ENCODE data around the gene CDH13. TPM values are rescaled to one million over a fixed set of nuclear protein-coding genes. Genes with fewer than 3 reads are reported as not detected.

Gene CDH13
- total and polyA plus RNA-seq, 2 experiments from 2014 or later: 1.6 to 4.4 TPM

DNA sequence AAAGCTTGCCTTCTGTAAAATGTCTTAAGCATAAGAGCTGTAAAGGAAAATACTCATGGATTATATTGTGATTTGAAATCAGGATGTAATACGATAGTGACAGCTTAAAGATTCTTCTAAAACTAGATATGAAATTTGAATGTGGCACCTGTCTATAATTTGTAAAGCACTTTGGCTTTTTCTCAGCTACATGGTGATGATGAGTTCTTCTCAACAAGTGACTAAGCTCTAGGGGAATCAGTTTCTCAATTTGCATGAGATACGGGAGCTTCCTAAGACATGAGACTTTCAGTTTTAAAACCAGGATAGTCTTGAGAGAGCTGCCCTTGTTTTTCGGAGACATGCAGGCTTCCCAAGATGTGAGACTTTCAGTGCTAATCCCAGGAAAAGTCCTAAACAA is 439.2 kb downstream of the CDH13 start:
- H3K4me1 ChIP-seq (ENCODE audit: insufficient read depth): no peaks in the 10 kb centered on the region
- H3K4me2 ChIP-seq: no peak overlapping the region
- no peak overlapping the region for H3K27ac ChIP-seq (ENCODE audit: low read depth)
- no peak overlapping the region for H3K4me3 ChIP-seq
- Mint-ChIP-seq H3K27ac (no peak overlapping the region), H3K4me3 (no peak overlapping the region), H3K27me3 (ENCODE audit: insufficient read depth, low read depth, poor library complexity) (no peaks in the 10 kb centered on the region), H3K36me3 (ENCODE audit: low read depth) (peaks cover 18% of the 10 kb centered on the region; the same call in 2 of the 3 replicates), H3K9me3 (peaks cover 34% of the 10 kb centered on the region), H3K4me1 (no peaks in the 10 kb centered on the region)
- peaks cover 14% of the 10 kb centered on the region; the same call in 1 of the 2 replicates for H3K36me3 ChIP-seq (ENCODE audit: insufficient read depth)
- no peaks in the 10 kb centered on the region for H3K79me2 ChIP-seq (replicated peaks; ENCODE audit: insufficient read depth)
- H3K9me2 ChIP-seq (ENCODE audit: insufficient read depth): 0 out of 2 replicates have a peak, but pooled peaks cover 4% of the 10 kb centered on the region
- TF ChIP-seq EZH2phosphoT487 (IDR thresholded peaks at IDR 0.05; ENCODE audit: unreplicated experiment) (no peak), ZNF114 (CRISPR knock-in tag; IDR thresholded peaks at IDR 0.05) (no peak), NANOG (IDR thresholded peaks at IDR 0.05; ENCODE audit: borderline replicate concordance) (no peak)
- TF ChIP-seq, protein P1, sequence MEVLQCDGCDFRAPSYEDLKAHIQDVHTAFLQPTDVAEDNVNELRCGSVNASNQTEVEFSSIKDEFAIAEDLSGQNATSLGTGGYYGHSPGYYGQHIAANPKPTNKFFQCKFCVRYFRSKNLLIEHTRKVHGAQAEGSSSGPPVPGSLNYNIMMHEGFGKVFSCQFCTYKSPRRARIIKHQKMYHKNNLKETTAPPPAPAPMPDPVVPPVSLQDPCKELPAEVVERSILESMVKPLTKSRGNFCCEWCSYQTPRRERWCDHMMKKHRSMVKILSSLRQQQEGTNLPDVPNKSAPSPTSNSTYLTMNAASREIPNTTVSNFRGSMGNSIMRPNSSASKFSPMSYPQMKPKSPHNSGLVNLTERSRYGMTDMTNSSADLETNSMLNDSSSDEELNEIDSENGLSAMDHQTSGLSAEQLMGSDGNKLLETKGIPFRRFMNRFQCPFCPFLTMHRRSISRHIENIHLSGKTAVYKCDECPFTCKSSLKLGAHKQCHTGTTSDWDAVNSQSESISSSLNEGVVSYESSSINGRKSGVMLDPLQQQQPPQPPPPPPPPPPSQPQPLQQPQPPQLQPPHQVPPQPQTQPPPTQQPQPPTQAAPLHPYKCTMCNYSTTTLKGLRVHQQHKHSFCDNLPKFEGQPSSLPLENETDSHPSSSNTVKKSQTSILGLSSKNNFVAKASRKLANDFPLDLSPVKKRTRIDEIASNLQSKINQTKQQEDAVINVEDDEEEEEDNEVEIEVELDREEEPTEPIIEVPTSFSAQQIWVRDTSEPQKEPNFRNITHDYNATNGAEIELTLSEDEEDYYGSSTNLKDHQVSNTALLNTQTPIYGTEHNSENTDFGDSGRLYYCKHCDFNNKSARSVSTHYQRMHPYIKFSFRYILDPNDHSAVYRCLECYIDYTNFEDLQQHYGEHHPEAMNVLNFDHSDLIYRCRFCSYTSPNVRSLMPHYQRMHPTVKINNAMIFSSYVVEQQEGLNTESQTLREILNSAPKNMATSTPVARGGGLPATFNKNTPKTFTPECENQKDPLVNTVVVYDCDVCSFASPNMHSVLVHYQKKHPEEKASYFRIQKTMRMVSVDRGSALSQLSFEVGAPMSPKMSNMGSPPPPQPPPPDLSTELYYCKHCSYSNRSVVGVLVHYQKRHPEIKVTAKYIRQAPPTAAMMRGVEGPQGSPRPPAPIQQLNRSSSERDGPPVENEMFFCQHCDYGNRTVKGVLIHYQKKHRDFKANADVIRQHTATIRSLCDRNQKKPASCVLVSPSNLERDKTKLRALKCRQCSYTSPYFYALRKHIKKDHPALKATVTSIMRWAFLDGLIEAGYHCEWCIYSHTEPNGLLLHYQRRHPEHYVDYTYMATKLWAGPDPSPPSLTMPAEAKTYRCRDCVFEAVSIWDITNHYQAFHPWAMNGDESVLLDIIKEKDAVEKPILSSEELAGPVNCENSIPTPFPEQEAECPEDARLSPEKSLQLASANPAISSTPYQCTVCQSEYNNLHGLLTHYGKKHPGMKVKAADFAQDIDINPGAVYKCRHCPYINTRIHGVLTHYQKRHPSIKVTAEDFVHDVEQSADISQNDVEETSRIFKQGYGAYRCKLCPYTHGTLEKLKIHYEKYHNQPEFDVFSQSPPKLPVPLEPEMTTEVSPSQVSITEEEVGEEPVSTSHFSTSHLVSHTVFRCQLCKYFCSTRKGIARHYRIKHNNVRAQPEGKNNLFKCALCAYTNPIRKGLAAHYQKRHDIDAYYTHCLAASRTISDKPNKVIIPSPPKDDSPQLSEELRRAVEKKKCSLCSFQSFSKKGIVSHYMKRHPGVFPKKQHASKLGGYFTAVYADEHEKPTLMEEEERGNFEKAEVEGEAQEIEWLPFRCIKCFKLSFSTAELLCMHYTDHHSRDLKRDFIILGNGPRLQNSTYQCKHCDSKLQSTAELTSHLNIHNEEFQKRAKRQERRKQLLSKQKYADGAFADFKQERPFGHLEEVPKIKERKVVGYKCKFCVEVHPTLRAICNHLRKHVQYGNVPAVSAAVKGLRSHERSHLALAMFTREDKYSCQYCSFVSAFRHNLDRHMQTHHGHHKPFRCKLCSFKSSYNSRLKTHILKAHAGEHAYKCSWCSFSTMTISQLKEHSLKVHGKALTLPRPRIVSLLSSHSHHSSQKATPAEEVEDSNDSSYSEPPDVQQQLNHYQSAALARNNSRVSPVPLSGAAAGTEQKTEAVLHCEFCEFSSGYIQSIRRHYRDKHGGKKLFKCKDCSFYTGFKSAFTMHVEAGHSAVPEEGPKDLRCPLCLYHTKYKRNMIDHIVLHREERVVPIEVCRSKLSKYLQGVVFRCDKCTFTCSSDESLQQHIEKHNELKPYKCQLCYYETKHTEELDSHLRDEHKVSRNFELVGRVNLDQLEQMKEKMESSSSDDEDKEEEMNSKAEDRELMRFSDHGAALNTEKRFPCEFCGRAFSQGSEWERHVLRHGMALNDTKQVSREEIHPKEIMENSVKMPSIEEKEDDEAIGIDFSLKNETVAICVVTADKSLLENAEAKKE (CRISPR knock-in tag; IDR thresholded peaks at IDR 0.05): no peak
- H2AFZ ChIP-seq: no peak overlapping the region
- ATAC-seq (no peak), DNase-seq (ENCODE audit: low spot score) (no peak)
- no peaks in the 10 kb centered on the region for H4K20me1 ChIP-seq (replicated peaks; ENCODE audit: insufficient read depth)
- no peaks in the 10 kb centered on the region for H3K27me3 ChIP-seq (ENCODE audit: insufficient read depth)
- H3F3A ChIP-seq (replicated peaks; ENCODE audit: low read depth): no peaks in the 10 kb centered on the region

DNA sequence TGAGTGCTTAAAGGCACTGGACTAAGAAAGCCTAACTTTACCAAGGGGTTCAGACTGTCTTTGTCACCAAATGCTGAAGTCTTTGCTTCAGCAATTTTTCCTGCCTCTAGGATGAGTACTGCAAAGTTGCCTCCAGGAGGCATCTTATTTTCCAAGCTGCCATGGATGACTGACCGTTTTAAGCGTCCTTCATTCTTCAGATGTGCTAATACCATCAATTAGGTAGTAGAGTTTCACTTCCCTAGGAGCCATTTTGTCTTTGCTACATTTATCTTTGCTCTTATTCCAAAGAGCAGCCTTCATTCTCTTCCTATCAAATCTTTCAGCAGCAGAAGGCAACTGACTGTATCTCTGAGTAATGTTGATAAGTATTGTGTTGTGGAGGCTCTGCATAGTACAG is 440.1 kb downstream of the CDH13 start:
- peaks cover 34% of the 10 kb centered on the region for H3K9me3 Mint-ChIP-seq

More for the DNA sequence above, 440.1 kb downstream of the CDH13 start:
- Mint-ChIP-seq H3K27me3 (ENCODE audit: insufficient read depth, low read depth, poor library complexity) (no peaks in the 10 kb centered on the region), H3K4me3 (no peak overlapping the region), H3K4me1 (no peaks in the 10 kb centered on the region), H3K36me3 (ENCODE audit: low read depth) (peaks cover 18% of the 10 kb centered on the region; the same call in 2 of the 3 replicates), H3K27ac (no peak overlapping the region)
- no peaks in the 10 kb centered on the region for H3K79me2 ChIP-seq (replicated peaks; ENCODE audit: insufficient read depth)
- no peaks in the 10 kb centered on the region for H4K20me1 ChIP-seq (replicated peaks; ENCODE audit: insufficient read depth)
- DNase-seq (ENCODE audit: low spot score) (no peak), ATAC-seq (no peak)
- no peak overlapping the region for H3K27ac ChIP-seq (ENCODE audit: low read depth)
- 0 out of 2 replicates have a peak, but pooled peaks cover 4% of the 10 kb centered on the region for H3K9me2 ChIP-seq (ENCODE audit: insufficient read depth)
- H2AFZ ChIP-seq: no peak overlapping the region
- H3K4me3 ChIP-seq: no peak overlapping the region
- no peak for TF ChIP-seq EZH2 (IDR thresholded peaks at IDR 0.05; ENCODE audit: low read depth, unreplicated experiment)
- TF ChIP-seq, protein P2, sequence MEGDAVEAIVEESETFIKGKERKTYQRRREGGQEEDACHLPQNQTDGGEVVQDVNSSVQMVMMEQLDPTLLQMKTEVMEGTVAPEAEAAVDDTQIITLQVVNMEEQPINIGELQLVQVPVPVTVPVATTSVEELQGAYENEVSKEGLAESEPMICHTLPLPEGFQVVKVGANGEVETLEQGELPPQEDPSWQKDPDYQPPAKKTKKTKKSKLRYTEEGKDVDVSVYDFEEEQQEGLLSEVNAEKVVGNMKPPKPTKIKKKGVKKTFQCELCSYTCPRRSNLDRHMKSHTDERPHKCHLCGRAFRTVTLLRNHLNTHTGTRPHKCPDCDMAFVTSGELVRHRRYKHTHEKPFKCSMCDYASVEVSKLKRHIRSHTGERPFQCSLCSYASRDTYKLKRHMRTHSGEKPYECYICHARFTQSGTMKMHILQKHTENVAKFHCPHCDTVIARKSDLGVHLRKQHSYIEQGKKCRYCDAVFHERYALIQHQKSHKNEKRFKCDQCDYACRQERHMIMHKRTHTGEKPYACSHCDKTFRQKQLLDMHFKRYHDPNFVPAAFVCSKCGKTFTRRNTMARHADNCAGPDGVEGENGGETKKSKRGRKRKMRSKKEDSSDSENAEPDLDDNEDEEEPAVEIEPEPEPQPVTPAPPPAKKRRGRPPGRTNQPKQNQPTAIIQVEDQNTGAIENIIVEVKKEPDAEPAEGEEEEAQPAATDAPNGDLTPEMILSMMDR (conservative IDR thresholded peaks at IDR 0.05; ENCODE audit: low read depth in 2 of 2): no peak
- TF ChIP-seq, protein P3, sequence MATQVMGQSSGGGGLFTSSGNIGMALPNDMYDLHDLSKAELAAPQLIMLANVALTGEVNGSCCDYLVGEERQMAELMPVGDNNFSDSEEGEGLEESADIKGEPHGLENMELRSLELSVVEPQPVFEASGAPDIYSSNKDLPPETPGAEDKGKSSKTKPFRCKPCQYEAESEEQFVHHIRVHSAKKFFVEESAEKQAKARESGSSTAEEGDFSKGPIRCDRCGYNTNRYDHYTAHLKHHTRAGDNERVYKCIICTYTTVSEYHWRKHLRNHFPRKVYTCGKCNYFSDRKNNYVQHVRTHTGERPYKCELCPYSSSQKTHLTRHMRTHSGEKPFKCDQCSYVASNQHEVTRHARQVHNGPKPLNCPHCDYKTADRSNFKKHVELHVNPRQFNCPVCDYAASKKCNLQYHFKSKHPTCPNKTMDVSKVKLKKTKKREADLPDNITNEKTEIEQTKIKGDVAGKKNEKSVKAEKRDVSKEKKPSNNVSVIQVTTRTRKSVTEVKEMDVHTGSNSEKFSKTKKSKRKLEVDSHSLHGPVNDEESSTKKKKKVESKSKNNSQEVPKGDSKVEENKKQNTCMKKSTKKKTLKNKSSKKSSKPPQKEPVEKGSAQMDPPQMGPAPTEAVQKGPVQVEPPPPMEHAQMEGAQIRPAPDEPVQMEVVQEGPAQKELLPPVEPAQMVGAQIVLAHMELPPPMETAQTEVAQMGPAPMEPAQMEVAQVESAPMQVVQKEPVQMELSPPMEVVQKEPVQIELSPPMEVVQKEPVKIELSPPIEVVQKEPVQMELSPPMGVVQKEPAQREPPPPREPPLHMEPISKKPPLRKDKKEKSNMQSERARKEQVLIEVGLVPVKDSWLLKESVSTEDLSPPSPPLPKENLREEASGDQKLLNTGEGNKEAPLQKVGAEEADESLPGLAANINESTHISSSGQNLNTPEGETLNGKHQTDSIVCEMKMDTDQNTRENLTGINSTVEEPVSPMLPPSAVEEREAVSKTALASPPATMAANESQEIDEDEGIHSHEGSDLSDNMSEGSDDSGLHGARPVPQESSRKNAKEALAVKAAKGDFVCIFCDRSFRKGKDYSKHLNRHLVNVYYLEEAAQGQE (IDR thresholded peaks at IDR 0.05; ENCODE audit: unreplicated experiment): no peak
- TF ChIP-seq, protein P4, sequence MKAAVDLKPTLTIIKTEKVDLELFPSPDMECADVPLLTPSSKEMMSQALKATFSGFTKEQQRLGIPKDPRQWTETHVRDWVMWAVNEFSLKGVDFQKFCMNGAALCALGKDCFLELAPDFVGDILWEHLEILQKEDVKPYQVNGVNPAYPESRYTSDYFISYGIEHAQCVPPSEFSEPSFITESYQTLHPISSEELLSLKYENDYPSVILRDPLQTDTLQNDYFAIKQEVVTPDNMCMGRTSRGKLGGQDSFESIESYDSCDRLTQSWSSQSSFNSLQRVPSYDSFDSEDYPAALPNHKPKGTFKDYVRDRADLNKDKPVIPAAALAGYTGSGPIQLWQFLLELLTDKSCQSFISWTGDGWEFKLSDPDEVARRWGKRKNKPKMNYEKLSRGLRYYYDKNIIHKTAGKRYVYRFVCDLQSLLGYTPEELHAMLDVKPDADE (IDR thresholded peaks at IDR 0.05): no peak
- peaks cover 14% of the 10 kb centered on the region; the same call in 1 of the 2 replicates for H3K36me3 ChIP-seq (ENCODE audit: insufficient read depth)
- no peaks in the 10 kb centered on the region for H3K27me3 ChIP-seq (ENCODE audit: insufficient read depth)
- no peaks in the 10 kb centered on the region for H3F3A ChIP-seq (replicated peaks; ENCODE audit: low read depth)
- H3K4me2 ChIP-seq: no peak overlapping the region
- no peaks in the 10 kb centered on the region for H3K4me1 ChIP-seq (ENCODE audit: insufficient read depth)

Data from GM23338 (cell line).